A549 (cell line): Measurements from ENCODE around the gene TRDN. TPM values are rescaled to one million over a fixed set of nuclear protein-coding genes. Genes with fewer than 3 reads are reported as not detected.
"Not testable (repeated sequence)": the region's sequence is repeated elsewhere in the genome, so short reads cannot be mapped to it uniquely, and the experiment has no call there.

Experiments
- ATAC-seq, 2 experiments: fragments of 200-7000 bp in 1 of 2; fragments of >200 bp in 1 of 2; cut with Nextera tagmentation in 1 of 2; cut with Tn5 transposase in 1 of 2; 3 replicates each; pipeline versions ENCODE4 v1.8.0 to v1.9.1; 2018 to 2020; ENCODE audit warnings: mild to moderate bottlenecking in 1 of 2, moderate library complexity in 1 of 2
- CTCF ChIA-PET: fragments of 300-600 bp; sonication (Branson Sonifier 250); formaldehyde crosslinking; extraction: SDS; loops from one replicate; lab custom pipeline; 2021; ENCODE audit warnings: antibody characterized with exemption, inconsistent platforms; lab: Yijun Ruan, JAX
- POLR2A ChIA-PET: fragments of 350-600 bp; formaldehyde crosslinking; extraction: SDS; loops from one replicate; lab custom pipeline; 2021; ENCODE audit warnings: antibody characterized with exemption, inconsistent platforms; lab: Yijun Ruan, JAX
- DNase-seq, 2 experiments: peaks; one replicate each; pipeline versions ENCODE4 v3.0.0 to v3.0.0-alpha.2; 2011 to 2016; ENCODE audit warnings: low read depth in 1 of 2, low spot score in 1 of 2
- FAIRE-seq: peaks from 2 replicates; lab custom pipeline; 2011; peaks lifted over from hg19 to GRCh38; lab: Jason Lieb, UNC
- H3K27ac ChIP-seq, 2 experiments: fragments of >200 bp; sonication (Bioruptor Twin); formaldehyde crosslinking; 3 replicates each; pipeline ENCODE4 v1.5.1; 2016 to 2017
- H3K4me1 ChIP-seq: fragments of >200 bp; sonication (Bioruptor Twin); formaldehyde crosslinking; 3 replicates; pipeline ENCODE4 v1.6.1; 2016
- H3K4me2 ChIP-seq: fragments of >200 bp; sonication (Bioruptor Twin); formaldehyde crosslinking; 3 replicates; pipeline ENCODE4 v1.6.1; 2016
- H3K4me3 ChIP-seq: fragments of >200 bp; sonication (Bioruptor Twin); formaldehyde crosslinking; 3 replicates; pipeline ENCODE4 v1.5.1; 2016
- H3K9me3 ChIP-seq: fragments of >200 bp; sonication (Bioruptor Twin); formaldehyde crosslinking; 3 replicates; pipeline ENCODE4 v1.6.1; 2016
- CBX8 ChIP-seq: fragments of 200-600 bp; sonication (generic); IDR thresholded peaks from 2 replicates; pipeline ENCODE4 v1.6.1; 2016
- CHD4 ChIP-seq: fragments of 200-600 bp; sonication (generic); IDR thresholded peaks from 2 replicates; pipeline ENCODE4 v1.6.1; 2016; ENCODE audit warnings: antibody characterized with exemption, mild to moderate bottlenecking, borderline replicate concordance
- EHF ChIP-seq: fragments of 250-450 bp; sonication (Bioruptor Pico); IDR thresholded peaks from 2 replicates; pipeline ENCODE4 v1.5.0; 2020; ENCODE audit warnings: mild to moderate bottlenecking
- ELK1 ChIP-seq: fragments of 150-350 bp; IDR thresholded peaks from 2 replicates; pipeline ENCODE4 v1.6.1; 2014; ENCODE audit warnings: low read depth, mild to moderate bottlenecking, low read length
- EP300 ChIP-seq, 2 experiments: fragments of >200 bp; sonication (Bioruptor Twin); formaldehyde crosslinking; IDR thresholded peaks; 2 replicates in 1 of 2; 3 replicates in 1 of 2; pipeline ENCODE4 v1.6.1; 2016 to 2017
- FOSL2 ChIP-seq, 2 experiments: fragments of 450-650 bp in 1 of 2; fragments of >200 bp in 1 of 2; sonication (Bioruptor Twin) in 1 of 2; formaldehyde crosslinking; IDR thresholded peaks; 2 replicates each; pipeline versions ENCODE4 v1.5.0 to v1.6.1; 2016 to 2020; ENCODE audit warnings: mild to moderate bottlenecking in 1 of 2, moderate library complexity in 1 of 2
- GATA3 ChIP-seq: IDR thresholded peaks from 2 replicates; pipeline ENCODE4 v1.6.1; 2012; ENCODE audit warnings: borderline replicate concordance
- HES2 ChIP-seq: fragments of >200 bp; sonication (Bioruptor Twin); formaldehyde crosslinking; IDR thresholded peaks from 2 replicates; pipeline ENCODE4 v1.6.1; 2016
- HOXA7 ChIP-seq: fragments of 250-450 bp; sonication (Bioruptor Pico); IDR thresholded peaks from 2 replicates; pipeline ENCODE4 v1.5.0; 2020; ENCODE audit warnings: mild to moderate bottlenecking, moderate library complexity
- HOXB13 ChIP-seq: fragments of 250-450 bp; sonication (Bioruptor Pico); IDR thresholded peaks from 2 replicates; pipeline ENCODE4 v1.5.0; 2020; ENCODE audit warnings: low read depth, mild to moderate bottlenecking, moderate library complexity
- HOXB5 ChIP-seq: fragments of 250-450 bp; sonication (Bioruptor Pico); IDR thresholded peaks from 2 replicates; pipeline ENCODE4 v1.5.0; 2020; ENCODE audit warnings: mild to moderate bottlenecking, moderate library complexity
- MAX ChIP-seq: IDR thresholded peaks from 2 replicates; pipeline ENCODE4 v1.6.1; 2012
- NFE2L2 ChIP-seq: fragments of 150-350 bp; conservative IDR thresholded peaks from 2 replicates; pipeline ENCODE4 v1.6.1; 2014; ENCODE audit warnings: low read length
- NR3C1 ChIP-seq: fragments of >200 bp; sonication (Bioruptor Twin); formaldehyde crosslinking; IDR thresholded peaks from 3 replicates; pipeline ENCODE4 v1.6.1; 2017
- POLR2A ChIP-seq: IDR thresholded peaks from 2 replicates; pipeline ENCODE4 v1.6.1; 2012; ENCODE audit warnings: mild to moderate bottlenecking, low read length
- RARB ChIP-seq: fragments of 250-450 bp; sonication (Bioruptor Pico); IDR thresholded peaks from 2 replicates; pipeline ENCODE4 v1.8.0; 2021; ENCODE audit warnings: mild to moderate bottlenecking, moderate library complexity
- RNF2 ChIP-seq: fragments of 200-600 bp; sonication (generic); IDR thresholded peaks from 2 replicates; pipeline ENCODE4 v1.6.1; 2016; ENCODE audit warnings: low read depth, mild to moderate bottlenecking, antibody characterized with exemption, moderate library complexity, borderline replicate concordance
- SMC3 ChIP-seq: fragments of >200 bp; sonication (Bioruptor Twin); formaldehyde crosslinking; IDR thresholded peaks from 3 replicates; pipeline ENCODE4 v1.6.1; 2018; ENCODE audit warnings: inconsistent platforms
- SREBF2 ChIP-seq: fragments of 450-650 bp; IDR thresholded peaks from 2 replicates; pipeline ENCODE4 v1.6.1; 2014; ENCODE audit warnings: mild to moderate bottlenecking, moderate library complexity
- ZC3H11A ChIP-seq: fragments of 450-650 bp; IDR thresholded peaks from 2 replicates; pipeline ENCODE4 v1.6.1; 2014; ENCODE audit warnings: antibody characterized with exemption, mild to moderate bottlenecking
- ZFP36 ChIP-seq: fragments of 450-650 bp; IDR thresholded peaks from 2 replicates; pipeline ENCODE4 v1.6.1; 2014; ENCODE audit warnings: borderline replicate concordance; ENCODE audit not compliant: partially characterized antibody
- ZNF302 ChIP-seq: fragments of 250-450 bp; sonication (Bioruptor Pico); IDR thresholded peaks from 2 replicates; pipeline ENCODE4 v1.9.0; 2021; ENCODE audit warnings: inconsistent platforms, mild to moderate bottlenecking, moderate library complexity
- WGBS: methylation state at CpG from one replicate; pipeline ENCODE4 v1.1.6; 2017; ENCODE audit errors: missing lambda C conversion rate; 5-methylcytosine and 5-hydroxymethylcytosine counted together
- polyA plus RNA-seq, 4 experiments: library from polyadenylated mRNA; depleted of rRNA in 3 of 4; stranded (reverse); fragments of >200 nt; fragmentation: RNase III in 1 of 4; extraction: RNeasy Plus Mini Kit Qiagen cat#74134 plus additional on column Dnase treatment in 1 of 4; gene quantifications; 2 replicates in 3 of 4; 3 replicates in 1 of 4; pipeline ENCODE4 v1.2.3, GENCODE V29; 2011 to 2017
- TF ChIP-seq, protein P1 (sequence below): IDR thresholded peaks from 2 replicates; pipeline ENCODE4 v1.6.1; 2012
- TF ChIP-seq, protein P2 (sequence below): fragments of >200 bp; sonication (Bioruptor Twin); formaldehyde crosslinking; IDR thresholded peaks from 3 replicates; pipeline ENCODE4 v1.6.1; 2016
- TF ChIP-seq, protein P3 (sequence below): fragments of >200 bp; sonication (Bioruptor Twin); formaldehyde crosslinking; IDR thresholded peaks from 3 replicates; pipeline ENCODE4 v1.5.1; 2016

The TRDN gene
- polyA plus RNA-seq, 2 of the 4 experiments (the other 2 are of a cell fraction) = not detected

DNA sequence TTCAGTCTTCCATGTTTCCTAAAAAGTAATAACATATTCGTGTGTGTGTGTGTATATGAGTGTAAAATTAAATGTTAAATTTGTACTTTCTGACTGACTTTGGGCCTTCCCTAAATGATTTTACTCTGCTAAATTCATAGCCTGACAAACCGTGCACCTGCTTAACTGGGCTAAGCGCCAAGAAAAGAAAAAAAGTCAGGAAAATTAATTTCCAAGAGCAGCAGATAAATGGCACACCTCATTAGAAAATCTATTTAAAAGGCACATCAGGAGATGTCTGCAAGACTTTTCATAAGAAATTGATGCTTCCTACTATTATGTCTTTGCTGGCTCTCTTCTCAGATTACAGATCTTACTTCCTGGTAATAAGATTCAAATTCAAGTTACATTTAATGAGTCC is 72.4 kb downstream of the TRDN start:
- WGBS = 23% methylated on average over 3 of the region's 3 CpGs
- Histone ChIP-seq H3K4me2 (no peak overlapping the region), H3K4me3 (no peak overlapping the region), H3K27ac (no peak overlapping the region), H3K4me1 (no peaks in the 10 kb centered on the region)
- FAIRE-seq (no peak), ATAC-seq (no peak)
- ChIA-PET CTCF (no interaction called here), POLR2A (no interaction called here)
- TF ChIP-seq ELK1 = no peak
- TF ChIP-seq FOSL2 (IDR thresholded peaks at IDR 0.05) = no peak
- no peak for TF ChIP-seq FOSL2 (CRISPR knock-in tag; IDR thresholded peaks at IDR 0.05)
- TF ChIP-seq NR3C1 = no peak
- TF ChIP-seq EHF (CRISPR knock-in tag) = no peak
- no peak for TF ChIP-seq ZC3H11A
- TF ChIP-seq POLR2A = no peak
- TF ChIP-seq, all 56 proteins: peak for 0
- no peak for DNase-seq
- no peaks in the 10 kb centered on the region for H3K9me3 ChIP-seq

DNA sequence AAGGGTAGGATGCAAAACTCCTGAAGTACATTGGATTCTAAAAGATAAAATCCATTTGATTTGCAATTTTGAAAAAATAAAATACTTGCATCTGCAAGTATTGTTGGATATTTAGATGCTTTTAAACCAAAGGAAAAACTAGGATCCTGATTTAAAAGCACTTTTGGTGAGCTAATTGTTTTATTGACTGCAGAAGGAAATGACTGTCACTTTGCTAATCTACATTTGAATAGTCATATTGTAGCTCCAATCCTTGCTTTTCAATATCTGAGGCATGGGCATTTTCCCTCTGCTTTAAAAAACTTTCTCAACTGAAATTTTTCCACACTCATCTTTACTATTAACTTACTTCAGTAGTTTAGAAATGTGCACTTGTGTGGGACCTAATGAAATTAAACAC is 74.1 kb downstream of the TRDN start:
- POLR2A ChIA-PET = no interaction called here
- TF ChIP-seq MAX (no peak), EHF (CRISPR knock-in tag) (no peak), ZFP36 (no peak), HOXB5 (no peak), RNF2 (no peak), HOXB13 (CRISPR knock-in tag) (no peak), GATA3 (no peak), HES2 (no peak)
- TF ChIP-seq, protein P1, sequence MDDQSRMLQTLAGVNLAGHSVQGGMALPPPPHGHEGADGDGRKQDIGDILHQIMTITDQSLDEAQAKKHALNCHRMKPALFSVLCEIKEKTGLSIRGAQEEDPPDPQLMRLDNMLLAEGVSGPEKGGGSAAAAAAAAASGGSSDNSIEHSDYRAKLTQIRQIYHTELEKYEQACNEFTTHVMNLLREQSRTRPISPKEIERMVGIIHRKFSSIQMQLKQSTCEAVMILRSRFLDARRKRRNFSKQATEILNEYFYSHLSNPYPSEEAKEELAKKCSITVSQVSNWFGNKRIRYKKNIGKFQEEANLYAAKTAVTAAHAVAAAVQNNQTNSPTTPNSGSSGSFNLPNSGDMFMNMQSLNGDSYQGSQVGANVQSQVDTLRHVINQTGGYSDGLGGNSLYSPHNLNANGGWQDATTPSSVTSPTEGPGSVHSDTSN = no peak
- CTCF ChIA-PET = no interaction called here

DNA sequence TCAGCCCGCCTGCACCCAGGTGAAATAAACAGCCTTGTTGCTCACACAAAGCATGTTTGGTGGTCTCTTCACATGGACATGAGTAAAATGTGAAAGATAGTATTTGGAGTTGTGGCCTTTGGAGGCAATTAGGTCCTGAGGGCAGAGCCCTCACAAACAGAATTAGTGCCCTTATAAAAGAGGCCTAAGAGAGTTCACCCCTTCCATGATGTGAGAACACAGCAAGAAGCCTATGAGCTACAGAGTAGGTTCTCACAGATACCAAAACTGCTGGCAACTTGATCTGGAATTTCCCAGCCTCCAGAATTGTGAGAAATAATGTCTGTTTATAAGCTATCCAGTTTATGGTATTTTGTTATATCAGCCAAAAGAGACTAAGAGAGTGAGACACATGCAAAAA is 74.5 kb downstream of the TRDN start:
- no peak for FAIRE-seq
- Histone ChIP-seq H3K4me2 (no peak overlapping the region), H3K4me3 (no peak overlapping the region), H3K4me1 (no peaks in the 10 kb centered on the region), H3K9me3 (no peaks in the 10 kb centered on the region), H3K27ac (no peak overlapping the region)
- ATAC-seq = no peak
- WGBS = 64% methylated on average over 1 of the region's 1 CpG
- TF ChIP-seq, protein P2, sequence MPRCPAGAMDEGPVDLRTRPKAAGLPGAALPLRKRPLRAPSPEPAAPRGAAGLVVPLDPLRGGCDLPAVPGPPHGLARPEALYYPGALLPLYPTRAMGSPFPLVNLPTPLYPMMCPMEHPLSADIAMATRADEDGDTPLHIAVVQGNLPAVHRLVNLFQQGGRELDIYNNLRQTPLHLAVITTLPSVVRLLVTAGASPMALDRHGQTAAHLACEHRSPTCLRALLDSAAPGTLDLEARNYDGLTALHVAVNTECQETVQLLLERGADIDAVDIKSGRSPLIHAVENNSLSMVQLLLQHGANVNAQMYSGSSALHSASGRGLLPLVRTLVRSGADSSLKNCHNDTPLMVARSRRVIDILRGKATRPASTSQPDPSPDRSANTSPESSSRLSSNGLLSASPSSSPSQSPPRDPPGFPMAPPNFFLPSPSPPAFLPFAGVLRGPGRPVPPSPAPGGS = no peak
- no peak for TF ChIP-seq EP300 (IDR thresholded peaks at IDR 0.05)
- TF ChIP-seq HOXB13 (CRISPR knock-in tag) = no peak
- TF ChIP-seq CBX8 = no peak
- no peak for TF ChIP-seq NR3C1
- TF ChIP-seq ZC3H11A = no peak
- no peak for TF ChIP-seq CHD4
- no peak for TF ChIP-seq HOXA7 (CRISPR knock-in tag)
- TF ChIP-seq RNF2 = no peak
- TF ChIP-seq, protein P1 = no peak
- TF ChIP-seq EHF (CRISPR knock-in tag) = no peak
- TF ChIP-seq SREBF2 = no peak
- TF ChIP-seq RARB (CRISPR knock-in tag) = no peak
- TF ChIP-seq NFE2L2 = no peak
- TF ChIP-seq ZNF302 = no peak
- no peak for TF ChIP-seq SMC3
- TF ChIP-seq, protein P3, sequence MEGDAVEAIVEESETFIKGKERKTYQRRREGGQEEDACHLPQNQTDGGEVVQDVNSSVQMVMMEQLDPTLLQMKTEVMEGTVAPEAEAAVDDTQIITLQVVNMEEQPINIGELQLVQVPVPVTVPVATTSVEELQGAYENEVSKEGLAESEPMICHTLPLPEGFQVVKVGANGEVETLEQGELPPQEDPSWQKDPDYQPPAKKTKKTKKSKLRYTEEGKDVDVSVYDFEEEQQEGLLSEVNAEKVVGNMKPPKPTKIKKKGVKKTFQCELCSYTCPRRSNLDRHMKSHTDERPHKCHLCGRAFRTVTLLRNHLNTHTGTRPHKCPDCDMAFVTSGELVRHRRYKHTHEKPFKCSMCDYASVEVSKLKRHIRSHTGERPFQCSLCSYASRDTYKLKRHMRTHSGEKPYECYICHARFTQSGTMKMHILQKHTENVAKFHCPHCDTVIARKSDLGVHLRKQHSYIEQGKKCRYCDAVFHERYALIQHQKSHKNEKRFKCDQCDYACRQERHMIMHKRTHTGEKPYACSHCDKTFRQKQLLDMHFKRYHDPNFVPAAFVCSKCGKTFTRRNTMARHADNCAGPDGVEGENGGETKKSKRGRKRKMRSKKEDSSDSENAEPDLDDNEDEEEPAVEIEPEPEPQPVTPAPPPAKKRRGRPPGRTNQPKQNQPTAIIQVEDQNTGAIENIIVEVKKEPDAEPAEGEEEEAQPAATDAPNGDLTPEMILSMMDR = no peak
- POLR2A ChIA-PET = no interaction called here
- CTCF ChIA-PET = no interaction called here
- DNase-seq = no peak

More for the DNA sequence above, 74.1 kb downstream of the TRDN start:
- H3K27ac ChIP-seq = no peak overlapping the region
- H3K4me1 ChIP-seq = no peaks in the 10 kb centered on the region
- FAIRE-seq (no peak), DNase-seq (no peak), ATAC-seq (no peak)
- H3K4me2 ChIP-seq = no peak overlapping the region
- H3K9me3 ChIP-seq = no peaks in the 10 kb centered on the region
- H3K4me3 ChIP-seq = no peak overlapping the region

DNA sequence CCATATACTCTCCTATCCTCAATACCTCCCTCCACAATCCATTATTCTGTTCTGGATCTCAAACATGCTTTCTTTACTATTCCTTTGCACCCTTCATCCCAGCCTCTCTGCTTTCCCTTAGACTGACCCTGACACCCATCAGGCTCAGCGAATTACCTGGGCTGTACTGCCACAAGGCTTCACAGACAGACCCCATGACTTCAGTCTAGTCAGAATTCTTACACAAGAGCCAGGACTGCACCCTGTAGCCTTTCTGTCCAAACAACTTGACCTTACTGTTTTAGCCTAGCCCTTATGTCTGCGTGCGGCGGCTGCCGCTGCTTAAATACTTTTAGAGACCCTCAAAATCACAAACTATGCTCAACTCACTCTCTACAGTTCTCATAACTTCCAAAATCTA is 76.9 kb downstream of the TRDN start:
- DNase-seq, H3K4me1 ChIP-seq, CTCF ChIA-PET, FAIRE-seq, ATAC-seq, H3K27ac ChIP-seq, H3K9me3 ChIP-seq, POLR2A ChIA-PET, H3K4me2 ChIP-seq, H3K4me3 ChIP-seq: not testable (repeated sequence)
- WGBS = 64% methylated on average over 5 of the region's 5 CpGs
